ENCODE results near the gene TSSK6.
A peak's percentile ranks its signal among the peaks of the same experiment; 100 is the strongest.

TSSK6 gene

DNA sequence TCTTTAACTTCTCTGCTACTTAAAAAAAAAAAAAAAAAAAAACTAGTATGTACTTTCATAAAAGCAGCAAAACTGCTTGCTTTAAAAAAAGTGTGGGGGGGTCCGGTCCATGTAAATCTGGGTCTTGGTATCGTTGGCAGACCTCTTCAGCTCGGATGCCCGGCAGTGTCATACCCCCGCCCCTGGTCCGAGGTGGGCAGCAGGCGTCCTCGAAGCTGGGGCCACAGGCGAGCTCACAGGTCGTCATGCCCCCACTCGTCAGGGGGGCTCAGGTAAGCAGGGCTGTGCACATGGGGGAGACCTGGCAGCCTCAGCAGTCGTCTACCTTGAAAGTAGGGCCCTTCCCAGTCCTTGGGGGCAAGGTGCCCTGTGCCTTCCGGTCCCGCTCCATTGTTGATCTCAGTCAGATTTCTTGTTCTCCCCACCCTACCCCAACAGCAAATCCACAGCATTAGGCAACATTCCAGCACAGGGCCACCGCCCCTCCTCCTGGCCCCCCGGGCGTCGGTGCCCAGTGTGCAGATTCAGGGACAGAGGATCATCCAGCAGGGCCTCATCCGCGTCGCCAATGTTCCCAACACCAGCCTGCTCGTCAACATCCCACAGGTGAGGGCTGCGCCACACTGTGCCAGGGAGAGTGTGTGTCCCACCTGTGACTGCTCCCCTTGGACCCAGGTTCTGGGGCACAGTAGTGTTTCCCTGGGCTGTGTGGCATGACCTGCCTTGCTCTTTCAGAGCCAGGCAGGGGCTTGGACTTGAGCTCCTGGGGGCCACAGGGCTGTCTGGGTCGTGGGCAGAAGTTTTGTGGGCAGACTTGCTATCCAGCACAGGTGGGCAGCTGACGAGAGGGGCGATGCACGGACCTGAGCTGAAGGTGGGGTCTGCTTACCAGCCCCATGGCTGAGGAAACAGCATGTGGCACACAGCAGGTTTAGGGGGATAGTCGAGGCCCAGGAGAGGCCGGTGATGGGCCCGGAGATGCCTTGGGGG, 19.4 kb downstream of the TSSK6 start:
- peaks cover 68 to 83% of the 10 kb centered on the region in 2 donors for H3K36me3 ChIP-seq (ENCODE audit: control insufficient read depth in 2 of 2, insufficient read depth in 2 of 2, low read length in 2 of 2)
- no peaks in the 10 kb centered on the region for H3K9me3 ChIP-seq (ENCODE audit: control insufficient read depth in 2 of 2, low read length in 2 of 2)
- no peaks in the 10 kb centered on the region for H3K27me3 ChIP-seq (ENCODE audit: control insufficient read depth in 2 of 2, insufficient read depth in 2 of 2, low read length in 2 of 2)
- no peaks in the 10 kb centered on the region for H3K4me1 ChIP-seq (ENCODE audit: control insufficient read depth in 2 of 2, insufficient read depth in 2 of 2, low read length in 2 of 2)
- H3K27ac ChIP-seq (ENCODE audit: low read depth in 2 of 2, low read length in 2 of 2), result no peak overlapping the region
- H3K4me3 ChIP-seq (ENCODE audit: low read length in 2 of 2), result no peak overlapping the region
- no peak overlapping the region for H3K9ac ChIP-seq (ENCODE audit: low read depth in 1 of 2, low read length in 2 of 2)

DNA sequence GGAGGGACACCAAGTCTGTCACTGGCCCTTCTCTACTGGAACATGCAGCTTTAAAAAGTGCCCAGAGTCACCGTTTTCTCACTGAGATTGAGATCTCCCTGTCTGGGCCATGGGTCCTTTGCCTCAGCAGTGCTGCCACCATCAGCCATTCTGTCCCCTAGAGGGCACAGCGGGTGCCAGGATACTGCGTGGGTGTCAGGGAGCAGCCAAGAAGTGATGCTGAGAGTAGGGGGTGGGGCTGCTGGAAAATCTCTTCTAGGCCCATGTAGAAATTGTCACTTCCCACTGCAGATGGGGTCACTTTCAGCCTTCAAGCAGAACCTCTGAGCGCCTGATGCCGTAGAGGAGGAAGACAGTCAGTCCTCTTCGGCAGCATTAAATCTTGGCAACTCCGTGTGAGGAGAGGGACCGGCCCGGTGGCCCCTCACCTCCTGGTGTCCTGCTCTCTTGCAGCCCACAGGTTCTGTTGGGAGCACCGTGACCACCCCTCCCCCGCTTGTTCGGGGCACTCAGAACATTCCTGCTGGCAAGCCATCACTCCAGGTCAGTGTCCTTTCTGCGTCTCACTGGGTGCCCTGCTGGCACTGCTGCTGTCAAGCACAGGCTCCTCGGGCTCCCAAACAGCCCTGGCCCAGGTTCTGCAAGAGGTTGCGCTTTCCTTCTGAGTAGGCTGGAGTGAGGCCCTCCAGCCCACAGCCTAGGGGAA, 21.4 kb downstream of the TSSK6 start:
- Histone ChIP-seq H3K36me3 (ENCODE audit: control insufficient read depth in 2 of 2, insufficient read depth in 2 of 2, low read length in 2 of 2) (peaks cover 51 to 67% of the 10 kb centered on the region in 2 donors), H3K27me3 (ENCODE audit: control insufficient read depth in 2 of 2, insufficient read depth in 2 of 2, low read length in 2 of 2) (no peaks in the 10 kb centered on the region), H3K27ac (ENCODE audit: low read depth in 2 of 2, low read length in 2 of 2) (no peak overlapping the region), H3K9ac (ENCODE audit: low read depth in 1 of 2, low read length in 2 of 2) (no peak overlapping the region), H3K4me3 (ENCODE audit: low read length in 2 of 2) (no peak overlapping the region), H3K9me3 (ENCODE audit: control insufficient read depth in 2 of 2, low read length in 2 of 2) (no peaks in the 10 kb centered on the region), H3K4me1 (ENCODE audit: control insufficient read depth in 2 of 2, insufficient read depth in 2 of 2, low read length in 2 of 2) (peaks cover 15% of the 10 kb centered on the region in 2 donors)

DNA sequence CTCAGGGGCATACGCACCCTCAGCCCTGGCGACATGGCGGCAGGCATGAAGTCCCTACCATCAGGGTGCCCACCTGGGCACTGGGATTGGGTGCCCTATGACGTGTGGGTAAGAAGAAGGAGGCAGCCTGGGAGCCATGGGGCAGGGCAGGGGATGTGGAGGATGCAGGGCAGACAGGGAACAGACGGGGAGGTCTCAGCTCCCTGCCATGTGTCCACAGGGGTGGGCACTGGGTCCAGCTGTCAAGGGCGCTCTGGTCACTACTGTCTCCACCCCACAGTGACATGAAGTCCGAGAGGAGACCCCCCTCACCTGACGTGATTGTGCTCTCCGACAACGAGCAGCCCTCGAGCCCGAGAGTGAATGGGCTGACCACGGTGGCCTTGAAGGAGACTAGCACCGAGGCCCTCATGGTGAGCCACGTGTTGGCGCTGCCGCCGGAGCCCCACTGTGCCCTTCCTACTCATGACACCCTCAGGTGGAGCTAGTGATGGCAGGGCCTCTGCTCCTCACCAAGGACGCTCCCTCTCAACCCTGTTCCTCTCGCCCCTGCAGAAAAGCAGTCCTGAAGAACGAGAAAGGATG, 23.2 kb downstream of the TSSK6 start:
- no peaks in the 10 kb centered on the region for H3K9me3 ChIP-seq (ENCODE audit: control insufficient read depth in 2 of 2, low read length in 2 of 2)
- no peaks in the 10 kb centered on the region for H3K27me3 ChIP-seq (ENCODE audit: control insufficient read depth in 2 of 2, insufficient read depth in 2 of 2, low read length in 2 of 2)
- H3K27ac ChIP-seq (ENCODE audit: low read depth in 2 of 2, low read length in 2 of 2), result no peak overlapping the region
- H3K36me3 ChIP-seq (ENCODE audit: control insufficient read depth in 2 of 2, insufficient read depth in 2 of 2, low read length in 2 of 2), result peaks cover 37 to 49% of the 10 kb centered on the region in 2 donors
- H3K4me3 ChIP-seq (ENCODE audit: low read length in 2 of 2), result no peak overlapping the region
- H3K4me1 ChIP-seq (ENCODE audit: control insufficient read depth in 2 of 2, insufficient read depth in 2 of 2, low read length in 2 of 2), result peaks cover 31 to 32% of the 10 kb centered on the region in 2 donors
- H3K9ac ChIP-seq (ENCODE audit: low read depth in 1 of 2, low read length in 2 of 2), result no peak overlapping the region

GRCh38 chr19:19491321-19492025, 23.9 kb downstream of the TSSK6 start:
- no peak overlapping the region for H3K27ac ChIP-seq (ENCODE audit: low read depth in 2 of 2, low read length in 2 of 2)
- no peaks in the 10 kb centered on the region for H3K9me3 ChIP-seq (ENCODE audit: control insufficient read depth in 2 of 2, low read length in 2 of 2)
- H3K36me3 ChIP-seq (ENCODE audit: control insufficient read depth in 2 of 2, insufficient read depth in 2 of 2, low read length in 2 of 2), result peaks cover 36 to 48% of the 10 kb centered on the region in 2 donors
- no peaks in the 10 kb centered on the region for H3K27me3 ChIP-seq (ENCODE audit: control insufficient read depth in 2 of 2, insufficient read depth in 2 of 2, low read length in 2 of 2)
- peaks cover 31 to 33% of the 10 kb centered on the region in 2 donors for H3K4me1 ChIP-seq (ENCODE audit: control insufficient read depth in 2 of 2, insufficient read depth in 2 of 2, low read length in 2 of 2)
- H3K9ac ChIP-seq (ENCODE audit: low read depth in 1 of 2, low read length in 2 of 2), result no peak overlapping the region
- H3K4me3 ChIP-seq (ENCODE audit: low read length in 2 of 2), result no peak overlapping the region

DNA sequence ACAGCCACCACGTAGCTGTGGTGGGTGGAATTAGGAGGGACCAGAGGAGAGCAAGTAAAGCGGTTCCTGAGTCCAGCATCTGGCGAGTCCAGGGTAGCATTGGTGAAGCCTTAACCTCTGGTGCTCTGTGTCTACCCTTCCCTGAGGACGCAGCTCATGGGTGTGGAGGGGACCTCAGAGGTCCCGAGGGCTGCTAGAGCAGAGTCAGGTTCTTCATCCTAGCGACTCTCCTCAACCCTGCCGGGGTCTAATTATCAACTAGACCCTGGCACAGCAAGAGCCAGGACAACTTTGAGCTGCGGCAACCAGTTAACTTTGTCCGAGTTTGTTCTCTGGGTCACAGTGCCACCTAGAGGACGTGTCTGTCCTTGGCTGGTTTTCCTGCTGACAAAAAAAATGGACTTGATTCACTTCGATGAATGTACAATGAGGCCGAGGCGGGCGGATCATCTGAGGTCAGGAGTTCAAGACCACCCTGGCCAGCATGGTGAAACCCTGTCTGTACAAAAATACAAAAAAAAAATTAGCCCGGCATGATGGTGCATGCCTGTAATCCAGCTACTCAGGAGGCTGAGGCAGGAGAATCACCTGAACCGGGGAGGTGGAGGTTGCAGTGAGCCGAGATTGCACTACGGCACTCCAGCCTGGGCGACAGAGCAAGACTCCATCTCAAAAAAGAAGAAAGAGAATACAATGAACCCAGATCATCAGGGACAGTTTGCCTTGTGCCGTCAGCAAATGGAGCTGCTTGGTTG, 25.0 kb downstream of the TSSK6 start:
- Histone ChIP-seq H3K36me3 (ENCODE audit: control insufficient read depth in 2 of 2, insufficient read depth in 2 of 2, low read length in 2 of 2) (peaks cover 26 to 45% of the 10 kb centered on the region in 2 donors), H3K4me1 (ENCODE audit: control insufficient read depth in 2 of 2, insufficient read depth in 2 of 2, low read length in 2 of 2) (peaks cover 31 to 34% of the 10 kb centered on the region in 2 donors), H3K27me3 (ENCODE audit: control insufficient read depth in 2 of 2, insufficient read depth in 2 of 2, low read length in 2 of 2) (no peaks in the 10 kb centered on the region), H3K9ac (ENCODE audit: low read depth in 1 of 2, low read length in 2 of 2) (peak overlapping the region; percentile 14 to 38), H3K9me3 (ENCODE audit: control insufficient read depth in 2 of 2, low read length in 2 of 2) (no peaks in the 10 kb centered on the region), H3K4me3 (ENCODE audit: low read length in 2 of 2) (peak overlapping the region; percentile 10 to 63), H3K27ac (ENCODE audit: low read depth in 2 of 2, low read length in 2 of 2) (peak overlapping the region; percentile 32 to 83)

DNA sequence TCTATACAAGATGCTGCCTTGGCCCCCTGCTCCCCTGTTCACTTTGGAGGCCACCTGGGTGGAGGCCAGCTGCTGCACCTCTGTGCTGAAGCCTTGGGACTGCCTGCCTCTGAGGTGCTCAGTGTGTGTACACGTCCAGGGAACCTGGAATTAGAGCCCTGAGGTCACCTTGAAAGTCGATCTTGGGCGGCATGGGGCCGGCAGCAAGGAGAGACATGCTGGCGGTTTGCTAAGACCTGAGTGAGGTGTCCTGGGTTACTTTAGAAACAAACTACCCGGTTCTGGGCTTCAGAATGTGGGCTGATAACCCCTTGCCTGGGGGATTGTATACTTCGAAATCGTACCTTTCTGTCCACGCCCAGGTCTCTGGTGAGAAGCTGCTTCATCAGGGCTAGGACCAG, 25.5 kb downstream of the TSSK6 start:
- Histone ChIP-seq H3K27ac (ENCODE audit: low read depth in 2 of 2, low read length in 2 of 2) (peak overlapping the region; percentile 62 to 83), H3K9me3 (ENCODE audit: control insufficient read depth in 2 of 2, low read length in 2 of 2) (no peaks in the 10 kb centered on the region), H3K4me3 (ENCODE audit: low read length in 2 of 2) (peak overlapping the region; percentile 10 to 63), H3K27me3 (ENCODE audit: control insufficient read depth in 2 of 2, insufficient read depth in 2 of 2, low read length in 2 of 2) (no peaks in the 10 kb centered on the region), H3K36me3 (ENCODE audit: control insufficient read depth in 2 of 2, insufficient read depth in 2 of 2, low read length in 2 of 2) (peaks cover 23 to 43% of the 10 kb centered on the region in 2 donors), H3K4me1 (ENCODE audit: control insufficient read depth in 2 of 2, insufficient read depth in 2 of 2, low read length in 2 of 2) (peaks cover 31 to 34% of the 10 kb centered on the region in 2 donors), H3K9ac (ENCODE audit: low read depth in 1 of 2, low read length in 2 of 2) (peak overlapping the region in 1 of 2 donors; percentile 14)

DNA sequence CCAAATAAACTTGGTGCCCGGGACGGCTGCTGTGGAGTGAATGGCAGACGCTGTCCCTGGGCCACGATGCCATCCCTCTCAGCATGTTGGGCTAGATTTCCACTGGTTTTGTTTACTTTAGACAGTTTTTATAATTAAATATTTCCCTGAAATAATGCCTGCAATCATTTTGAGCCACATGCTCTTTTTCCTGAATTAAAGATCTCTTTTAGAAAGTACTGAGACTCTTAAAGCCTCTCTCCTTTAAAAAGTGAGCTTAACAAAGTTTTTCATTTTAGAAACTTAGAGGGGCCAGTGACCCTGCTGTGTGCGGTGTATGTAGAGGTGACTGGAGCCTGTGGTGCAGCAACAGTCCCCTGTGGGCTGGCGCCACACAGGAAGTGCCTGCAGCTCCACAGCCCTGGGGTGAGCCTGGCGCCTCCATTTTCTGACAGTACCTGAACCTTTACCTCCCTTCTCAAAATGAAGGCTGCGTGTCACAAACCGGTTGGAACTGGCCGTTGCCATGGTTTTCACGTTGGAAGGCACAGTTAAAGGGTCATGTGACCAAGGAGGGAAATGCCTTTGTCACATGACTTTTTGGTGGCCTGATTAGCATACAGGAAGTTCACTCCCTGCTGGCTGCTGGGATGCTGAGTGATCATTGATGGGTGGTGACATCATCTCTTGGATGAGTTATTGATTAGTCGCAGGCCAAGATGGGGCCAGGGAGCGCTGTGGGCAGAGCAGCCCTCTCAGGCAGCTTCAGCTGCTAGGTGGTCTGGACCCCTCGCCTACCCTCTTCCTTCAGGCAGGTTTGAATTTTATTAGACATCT, 26.3 kb downstream of the TSSK6 start:
- peaks cover 31 to 34% of the 10 kb centered on the region in 2 donors for H3K4me1 ChIP-seq (ENCODE audit: control insufficient read depth in 2 of 2, insufficient read depth in 2 of 2, low read length in 2 of 2)
- peak overlapping the region; percentile 36 to 41 for H3K9ac ChIP-seq (ENCODE audit: low read depth in 1 of 2, low read length in 2 of 2)
- H3K9me3 ChIP-seq (ENCODE audit: control insufficient read depth in 2 of 2, low read length in 2 of 2), result no peaks in the 10 kb centered on the region
- no peaks in the 10 kb centered on the region for H3K27me3 ChIP-seq (ENCODE audit: control insufficient read depth in 2 of 2, insufficient read depth in 2 of 2, low read length in 2 of 2)
- peaks cover 17 to 37% of the 10 kb centered on the region in 2 donors for H3K36me3 ChIP-seq (ENCODE audit: control insufficient read depth in 2 of 2, insufficient read depth in 2 of 2, low read length in 2 of 2)
- H3K4me3 ChIP-seq (ENCODE audit: low read length in 2 of 2), result peak overlapping the region; percentile 44 to 63
- H3K27ac ChIP-seq (ENCODE audit: low read depth in 2 of 2, low read length in 2 of 2), result peak overlapping the region; percentile 62 to 83

DNA sequence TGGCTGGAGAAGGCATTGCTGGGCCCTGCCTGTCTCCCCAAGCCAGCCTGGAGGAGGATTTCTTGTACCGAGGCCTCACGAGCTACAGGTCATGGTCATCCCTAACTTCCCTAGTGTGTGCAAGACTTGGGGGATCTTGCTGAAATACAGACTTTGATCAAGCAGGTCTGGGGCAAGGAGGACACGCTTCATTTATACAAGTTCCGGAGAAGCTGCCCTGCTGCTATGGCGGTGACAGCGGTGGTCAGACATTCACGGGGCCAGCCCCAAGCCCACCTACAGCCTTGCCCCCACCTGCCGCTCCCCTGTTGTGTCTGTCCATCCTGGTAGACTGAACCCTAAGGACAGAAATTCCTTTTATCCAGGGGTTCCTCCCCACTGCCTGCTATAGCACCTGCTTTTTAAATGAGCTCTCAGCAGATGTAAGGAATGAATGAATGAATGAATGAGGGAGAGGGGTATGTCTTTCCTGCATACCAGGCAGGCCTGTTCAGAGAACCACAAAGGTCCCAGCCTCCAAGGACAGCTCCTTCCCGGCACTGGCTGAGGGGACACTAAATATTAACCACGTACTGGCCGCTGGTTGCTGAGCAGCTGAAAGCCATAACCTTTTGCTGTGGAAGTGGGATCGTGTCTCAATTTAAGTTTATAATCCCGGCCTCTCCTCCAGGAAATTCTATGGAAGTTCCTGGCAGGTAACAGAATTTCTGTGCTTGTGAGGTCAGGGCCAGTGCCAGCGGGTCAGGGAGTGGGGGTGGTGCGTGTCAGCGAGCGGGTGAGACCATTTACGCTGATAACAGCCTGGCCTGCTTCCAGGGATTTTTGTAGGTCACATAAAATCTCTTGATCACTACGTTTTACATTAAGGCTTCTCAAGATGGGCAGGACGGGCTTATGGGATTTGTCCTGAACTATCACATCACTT, 27.1 kb downstream of the TSSK6 start:
- no peaks in the 10 kb centered on the region for H3K9me3 ChIP-seq (ENCODE audit: control insufficient read depth in 2 of 2, low read length in 2 of 2)
- H3K36me3 ChIP-seq (ENCODE audit: control insufficient read depth in 2 of 2, insufficient read depth in 2 of 2, low read length in 2 of 2), result peaks cover 12 to 34% of the 10 kb centered on the region in 2 donors
- H3K27ac ChIP-seq (ENCODE audit: low read depth in 2 of 2, low read length in 2 of 2), result peak overlapping the region; percentile 62 to 83
- peak overlapping the region in 1 of 2 donors; percentile 36 for H3K9ac ChIP-seq (ENCODE audit: low read depth in 1 of 2, low read length in 2 of 2)
- H3K4me3 ChIP-seq (ENCODE audit: low read length in 2 of 2), result no peak overlapping the region
- H3K4me1 ChIP-seq (ENCODE audit: control insufficient read depth in 2 of 2, insufficient read depth in 2 of 2, low read length in 2 of 2), result peaks cover 31 to 34% of the 10 kb centered on the region in 2 donors
- H3K27me3 ChIP-seq (ENCODE audit: control insufficient read depth in 2 of 2, insufficient read depth in 2 of 2, low read length in 2 of 2), result no peaks in the 10 kb centered on the region
